ENCODE data around the gene KRTAP5-3.

Gene KRTAP5-3

DNA sequence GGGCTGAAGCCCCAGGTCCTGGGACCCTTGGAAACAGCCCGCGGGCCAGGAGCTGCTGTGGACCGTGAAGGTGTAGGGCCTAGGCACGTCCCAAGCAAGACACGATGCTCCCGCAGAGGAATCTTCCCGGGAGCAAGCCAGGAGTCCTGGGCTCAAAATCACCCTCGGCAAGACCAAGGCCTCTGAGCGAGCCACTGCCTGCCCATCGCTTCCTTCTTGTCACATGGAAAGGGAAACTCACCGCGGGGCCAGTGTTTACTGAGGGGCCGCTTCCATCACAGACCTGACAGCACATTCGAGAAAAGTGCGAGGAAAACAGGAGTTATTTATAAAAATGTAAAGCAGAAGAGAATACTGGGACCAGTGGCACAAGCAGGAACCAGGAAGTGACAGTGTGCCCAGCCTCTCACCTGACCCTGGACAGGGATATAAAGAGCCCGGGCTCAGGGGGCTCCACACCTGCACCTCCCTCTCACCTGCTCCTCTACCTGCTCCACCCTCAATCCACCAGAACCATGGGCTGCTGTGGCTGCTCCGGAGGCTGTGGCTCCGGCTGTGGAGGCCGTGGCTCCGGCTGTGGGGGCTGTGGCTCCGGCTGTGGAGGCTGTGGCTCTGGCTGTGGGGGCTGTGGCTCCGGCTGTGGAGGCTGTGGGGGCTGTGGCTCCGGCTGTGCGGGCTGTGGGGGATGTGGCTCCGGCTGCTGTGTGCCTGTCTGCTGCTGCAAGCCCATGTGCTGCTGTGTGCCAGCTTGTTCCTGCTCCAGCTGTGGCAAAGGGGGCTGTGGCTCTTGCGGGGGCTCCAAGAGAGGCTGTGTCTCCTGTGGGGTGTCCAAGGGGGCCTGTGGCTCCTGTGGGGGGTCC is 21.3 kb upstream of the KRTAP5-3 start, which contains the start of gene KRTAP5-5:
KRTAP5-5 (plus strand) TSS at position 450 of the 860 bp plus-strand sequence; CDS start at position 516, 66 bp downstream.
- TF ChIP-seq, protein P1, sequence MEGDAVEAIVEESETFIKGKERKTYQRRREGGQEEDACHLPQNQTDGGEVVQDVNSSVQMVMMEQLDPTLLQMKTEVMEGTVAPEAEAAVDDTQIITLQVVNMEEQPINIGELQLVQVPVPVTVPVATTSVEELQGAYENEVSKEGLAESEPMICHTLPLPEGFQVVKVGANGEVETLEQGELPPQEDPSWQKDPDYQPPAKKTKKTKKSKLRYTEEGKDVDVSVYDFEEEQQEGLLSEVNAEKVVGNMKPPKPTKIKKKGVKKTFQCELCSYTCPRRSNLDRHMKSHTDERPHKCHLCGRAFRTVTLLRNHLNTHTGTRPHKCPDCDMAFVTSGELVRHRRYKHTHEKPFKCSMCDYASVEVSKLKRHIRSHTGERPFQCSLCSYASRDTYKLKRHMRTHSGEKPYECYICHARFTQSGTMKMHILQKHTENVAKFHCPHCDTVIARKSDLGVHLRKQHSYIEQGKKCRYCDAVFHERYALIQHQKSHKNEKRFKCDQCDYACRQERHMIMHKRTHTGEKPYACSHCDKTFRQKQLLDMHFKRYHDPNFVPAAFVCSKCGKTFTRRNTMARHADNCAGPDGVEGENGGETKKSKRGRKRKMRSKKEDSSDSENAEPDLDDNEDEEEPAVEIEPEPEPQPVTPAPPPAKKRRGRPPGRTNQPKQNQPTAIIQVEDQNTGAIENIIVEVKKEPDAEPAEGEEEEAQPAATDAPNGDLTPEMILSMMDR (IDR thresholded peaks at IDR 0.05; ENCODE audit: control insufficient read depth, extremely low read depth, insufficient read depth): no peak
- no peak for DNase-seq (ENCODE audit: low read depth)

GRCh38 chr11:1628506-1629325 is 20.5 kb upstream of the KRTAP5-3 start:
- TF ChIP-seq, protein P1 (IDR thresholded peaks at IDR 0.05; ENCODE audit: control insufficient read depth, extremely low read depth, insufficient read depth): peak; percentile 92
- no peak for DNase-seq (ENCODE audit: low read depth)
- H3K4me3 ChIP-seq (ENCODE audit: low read depth, low read length): no peak overlapping the region

More for the DNA sequence above, 21.3 kb upstream of the KRTAP5-3 start, which contains the start of gene KRTAP5-5:
- H3K4me3 ChIP-seq (ENCODE audit: low read depth, low read length): no peak within 1 kb of the TSS

DNA sequence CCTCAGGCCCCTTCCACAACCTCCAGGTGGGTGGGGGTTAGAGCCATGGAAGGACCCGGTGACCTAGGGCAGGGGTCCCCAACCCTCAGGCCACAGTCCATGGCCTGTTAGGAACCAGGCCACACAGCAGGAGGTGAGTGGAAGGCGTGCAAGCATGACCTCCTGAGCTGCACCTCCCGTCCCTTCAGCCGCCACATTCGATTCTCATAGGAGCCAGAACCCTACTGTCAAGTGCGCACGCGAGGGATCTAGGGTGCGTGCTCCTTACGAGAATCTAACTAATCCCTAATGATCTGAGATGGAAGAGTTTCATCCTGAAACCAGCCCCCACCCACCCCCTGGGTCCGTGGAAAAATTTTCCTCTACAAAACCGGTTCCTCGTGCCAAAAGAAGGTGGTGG is 17.3 kb upstream of the KRTAP5-3 start:
- no peak overlapping the region for H3K4me3 ChIP-seq (ENCODE audit: low read depth, low read length)
- TF ChIP-seq, protein P1 (IDR thresholded peaks at IDR 0.05; ENCODE audit: control insufficient read depth, extremely low read depth, insufficient read depth): no peak
- DNase-seq (ENCODE audit: low read depth): no peak

- DNase-seq (ENCODE audit: low read depth): no peak
- TF ChIP-seq, protein P1 (IDR thresholded peaks at IDR 0.05; ENCODE audit: control insufficient read depth, extremely low read depth, insufficient read depth): no peak
- H3K4me3 ChIP-seq (ENCODE audit: low read depth, low read length): no peak overlapping the region
These were observed 16.4 kb upstream of the KRTAP5-3 start for GRCh38 chr11:1624621-1625020.

DNA sequence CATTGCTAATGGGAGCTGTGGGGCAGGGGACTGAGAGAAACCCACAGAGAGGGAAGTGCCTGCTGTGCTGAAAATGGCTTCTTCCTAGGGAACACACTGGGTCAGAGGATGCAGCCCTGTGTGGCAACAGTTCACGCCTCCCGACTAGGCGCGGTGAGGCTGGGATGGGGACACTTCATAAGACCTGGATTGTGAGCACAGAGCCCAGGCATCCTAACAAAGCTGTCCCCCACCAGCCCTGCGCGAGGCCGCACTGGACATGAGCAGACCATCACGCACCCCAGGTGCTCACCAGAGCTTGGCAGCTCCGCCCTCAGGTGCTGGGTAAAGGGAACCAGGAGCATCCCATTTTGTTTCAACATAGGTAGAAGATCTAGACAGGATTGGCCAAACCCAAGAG is 15.5 kb upstream of the KRTAP5-3 start:
- no peak for DNase-seq (ENCODE audit: low read depth)
- TF ChIP-seq, protein P1 (IDR thresholded peaks at IDR 0.05; ENCODE audit: control insufficient read depth, extremely low read depth, insufficient read depth): no peak
- no peak overlapping the region for H3K4me3 ChIP-seq (ENCODE audit: low read depth, low read length)

DNA sequence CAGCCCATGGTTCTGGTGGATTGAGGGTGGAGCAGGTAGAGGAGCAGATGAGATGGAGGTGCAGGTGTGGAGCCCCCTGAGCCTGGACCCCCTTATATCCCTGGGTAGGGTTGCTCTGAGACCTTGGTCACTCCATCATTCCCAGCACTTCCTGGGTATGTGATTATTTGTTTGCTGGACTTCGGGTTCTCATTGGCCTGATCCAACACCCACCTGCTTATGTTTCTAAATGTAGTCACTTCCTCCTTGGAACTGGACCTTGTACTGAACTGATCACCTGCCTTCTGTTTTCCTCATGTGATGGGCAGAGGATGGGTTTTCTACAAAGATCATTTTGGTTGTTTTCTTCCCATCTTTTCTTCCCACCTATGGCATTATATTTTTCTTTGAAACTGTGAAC is 13.8 kb upstream of the KRTAP5-3 start, which contains the start of gene KRTAP5-4:
KRTAP5-4 (minus strand) TSS at position 53 of the 400 bp plus-strand sequence; CDS start at position 8, 45 bp downstream.
- DNase-seq (ENCODE audit: low read depth): no peak
- H3K4me3 ChIP-seq (ENCODE audit: low read depth, low read length): no peak within 1 kb of the TSS
- TF ChIP-seq, protein P1 (IDR thresholded peaks at IDR 0.05; ENCODE audit: control insufficient read depth, extremely low read depth, insufficient read depth): no peak

Data from LNCaP clone FGC (cell line).